NCI-H1436 treated with DMSO at 0.1 percent for 48 hours (cell line): Measurements from ENCODE around the gene SLC49A4.

ENCODE experiments used
- DNase-seq: peaks from one replicate; lab custom pipeline; 2025; lab: John Stamatoyannopoulos, UW

SLC49A4 gene

DNA sequence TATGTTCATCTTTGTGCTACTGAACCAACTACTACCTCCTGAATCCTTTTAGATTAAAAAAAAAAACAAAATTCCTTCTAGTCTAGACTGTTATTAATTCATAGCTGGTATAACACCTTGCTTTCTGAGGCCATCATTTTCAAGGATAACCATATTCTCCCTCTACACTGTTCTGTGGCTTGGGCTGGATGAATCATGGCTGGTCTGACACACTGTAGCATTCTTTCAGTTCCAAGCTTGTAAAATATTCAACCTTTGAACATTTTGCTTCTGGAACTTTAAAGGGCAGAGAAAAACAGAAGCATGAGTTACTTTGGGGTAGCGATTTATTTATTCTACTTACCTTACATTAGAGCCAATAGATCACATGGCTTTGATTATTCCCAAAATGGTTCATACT, 8.8 kb upstream of the SLC49A4 start:
- no peak for DNase-seq

DNA sequence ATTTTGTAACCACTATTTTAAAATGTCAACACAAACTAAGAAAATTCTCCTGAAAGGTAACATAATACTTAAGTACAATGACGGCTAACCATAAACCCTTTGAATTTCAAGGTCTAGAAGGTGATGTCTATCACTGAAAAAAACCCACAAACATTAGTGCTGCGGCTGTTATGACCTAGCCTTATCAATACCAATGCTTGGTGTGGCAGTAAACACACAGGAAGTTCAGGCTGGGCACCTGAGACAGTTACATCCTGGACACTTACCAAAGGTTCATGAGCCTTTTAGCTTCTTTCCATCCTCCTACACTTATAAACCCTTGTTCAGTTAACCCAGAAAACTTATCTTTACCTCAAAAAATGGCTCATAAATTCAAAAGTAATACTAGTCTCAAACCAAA, 7.0 kb upstream of the SLC49A4 start:
- DNase-seq = no peak

DNA sequence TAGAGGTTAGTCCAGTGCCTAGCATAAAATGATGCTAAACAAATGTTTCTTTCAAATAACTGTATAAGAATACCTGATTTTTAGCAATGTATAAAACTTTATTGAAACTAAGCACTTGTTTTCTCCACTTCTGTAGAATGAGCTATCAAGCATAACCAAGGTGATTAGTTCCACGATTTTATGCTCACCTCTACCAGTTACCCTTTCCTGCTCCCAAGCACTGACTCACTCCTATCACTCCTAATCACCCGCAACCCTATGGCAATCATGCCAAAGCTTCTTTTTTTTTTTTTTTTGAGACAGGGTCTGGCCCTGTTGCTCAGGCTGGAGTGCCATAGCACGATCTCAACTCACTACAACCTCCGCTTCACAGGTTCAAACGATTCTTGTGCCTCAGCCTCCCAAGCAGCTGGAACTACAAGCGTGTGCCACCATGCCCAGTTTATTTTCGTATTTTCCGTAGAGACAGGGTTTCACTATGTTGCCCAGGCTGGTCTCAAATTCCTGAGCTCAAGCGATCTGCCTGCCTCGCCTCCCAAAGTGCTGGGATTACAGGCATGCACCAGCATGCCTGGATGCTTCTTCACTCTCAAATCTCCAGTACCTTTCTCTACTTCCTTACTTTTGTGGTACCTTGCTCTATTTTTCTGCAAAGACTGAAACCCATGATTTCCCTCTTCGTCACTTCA, 5.1 kb upstream of the SLC49A4 start:
- DNase-seq = no peak

DNA sequence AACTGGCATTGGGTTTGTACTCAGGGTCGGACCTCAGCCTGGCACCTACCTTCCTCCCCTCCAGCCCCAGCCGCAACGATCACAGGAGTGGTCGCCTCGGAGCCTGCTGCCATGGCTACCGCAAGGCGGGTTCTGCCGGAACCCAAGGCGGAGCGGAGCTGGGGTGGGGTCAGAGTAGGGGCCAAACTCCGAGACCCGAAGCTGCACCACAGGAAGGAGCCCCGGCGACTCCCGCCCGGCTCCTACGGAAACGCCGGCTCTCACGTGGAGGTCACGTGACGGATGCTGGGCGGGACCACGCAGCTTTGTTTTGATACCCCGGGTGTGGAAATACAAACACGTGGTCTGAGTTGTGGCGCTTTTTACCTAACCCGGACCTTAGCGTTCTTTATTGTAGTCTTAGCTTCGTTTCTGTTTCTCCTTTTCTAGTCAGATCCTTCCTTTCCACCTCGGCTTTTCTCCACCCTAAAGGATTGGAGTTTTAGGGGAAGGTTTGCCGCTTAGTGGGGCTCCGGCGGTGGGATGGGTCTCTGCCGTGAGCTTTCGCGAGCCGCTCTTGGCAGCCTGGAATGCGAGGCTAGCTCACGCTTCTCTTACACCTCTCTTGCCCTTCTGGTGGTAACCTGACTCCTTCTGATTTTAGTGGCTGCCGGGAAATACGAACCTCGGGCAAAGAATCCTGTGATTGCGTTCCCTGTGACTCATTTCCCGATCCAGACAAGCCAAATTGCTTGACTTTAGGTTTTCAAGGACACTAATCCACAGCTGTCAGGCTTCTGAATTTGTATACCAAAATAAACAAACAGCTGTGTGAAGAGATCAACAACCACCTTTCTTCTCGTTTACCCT, 1.1 kb upstream of the SLC49A4 start, which contains the start of gene HSPBAP1:
Gene HSPBAP1, minus strand, starts transcription at position 264 of the 849 bp plus-strand sequence. Its CDS starts 151 bp downstream, at position 113.
- no peak for DNase-seq

DNA sequence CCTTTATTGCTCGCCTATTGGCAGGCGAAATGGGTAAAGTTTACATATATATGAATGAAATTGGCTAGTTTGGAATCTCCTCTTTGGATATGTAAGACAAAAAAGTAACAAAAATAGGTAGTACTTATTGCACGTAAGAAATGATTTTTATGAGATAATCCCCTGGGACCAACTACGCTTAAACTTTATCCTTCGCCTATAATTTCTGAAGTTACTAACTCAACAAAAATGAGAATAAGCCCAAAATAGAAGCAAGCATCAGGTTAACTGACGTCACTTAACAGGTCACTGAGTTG, 438 bp upstream of the SLC49A4 start:
- DNase-seq = no peak

DNA sequence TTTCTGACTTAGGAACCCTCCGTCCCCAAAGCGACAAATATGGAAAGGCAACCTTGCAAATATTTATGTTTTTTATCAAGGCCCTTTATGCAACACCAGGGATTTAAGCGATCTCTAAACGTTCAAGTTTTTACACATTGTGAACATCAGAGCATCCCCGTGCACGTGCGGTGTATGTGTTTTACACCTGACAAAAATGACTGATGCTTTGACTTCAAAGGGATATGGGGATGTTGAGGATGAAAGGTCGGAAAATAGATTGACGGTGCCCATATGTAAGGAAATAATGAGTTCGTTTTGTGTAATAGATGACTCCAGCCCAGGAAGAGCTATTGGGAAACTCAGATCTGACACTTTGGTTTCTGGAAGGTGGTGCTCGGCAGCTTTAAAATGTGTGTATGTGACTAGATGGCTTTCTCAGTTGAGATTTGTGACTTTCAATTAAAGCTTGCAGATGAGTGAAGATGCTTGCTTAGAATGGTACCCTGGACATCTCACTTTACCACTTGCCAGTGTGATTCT, 866 bp downstream of the SLC49A4 start:
- DNase-seq = no peak

DNA sequence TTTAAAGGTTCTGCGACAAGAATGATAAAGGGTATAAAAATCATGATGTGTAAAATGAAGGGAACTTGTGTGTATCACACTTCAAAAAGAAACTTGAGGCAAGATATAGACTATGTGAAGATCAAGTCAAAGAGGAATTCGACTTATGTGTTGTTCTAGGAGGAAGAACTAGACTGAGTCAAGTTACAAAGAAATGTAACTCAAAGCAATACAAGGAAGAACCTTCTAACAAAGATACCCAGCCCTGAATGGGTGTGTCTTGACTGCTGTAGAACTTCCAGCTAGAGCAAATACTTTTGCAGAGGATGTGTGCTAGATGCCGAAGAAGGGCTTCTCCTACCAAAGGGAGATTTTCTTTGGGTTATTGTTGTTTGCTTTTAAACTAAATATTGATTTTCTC, 2.4 kb downstream of the SLC49A4 start:
- DNase-seq = no peak

DNA sequence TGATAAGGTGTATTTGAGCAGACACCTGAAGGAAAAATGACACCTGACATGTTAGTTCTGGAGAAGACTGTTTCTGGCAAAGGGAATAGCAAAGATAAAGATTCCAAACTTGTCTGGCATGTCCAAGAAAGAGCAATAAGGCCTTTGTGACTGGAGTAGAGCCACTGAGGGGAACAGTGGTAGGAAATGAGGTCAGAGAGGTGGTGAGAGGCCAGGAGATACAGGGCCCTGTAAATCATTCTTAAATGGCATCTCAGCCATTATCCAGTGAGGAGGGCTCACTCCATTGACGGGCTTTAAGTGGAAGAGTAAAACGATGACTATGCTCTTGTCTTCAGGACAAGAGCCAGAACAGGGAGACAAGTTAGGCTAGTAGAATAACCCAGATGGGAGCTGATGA, 4.5 kb downstream of the SLC49A4 start:
- DNase-seq = no peak

DNA sequence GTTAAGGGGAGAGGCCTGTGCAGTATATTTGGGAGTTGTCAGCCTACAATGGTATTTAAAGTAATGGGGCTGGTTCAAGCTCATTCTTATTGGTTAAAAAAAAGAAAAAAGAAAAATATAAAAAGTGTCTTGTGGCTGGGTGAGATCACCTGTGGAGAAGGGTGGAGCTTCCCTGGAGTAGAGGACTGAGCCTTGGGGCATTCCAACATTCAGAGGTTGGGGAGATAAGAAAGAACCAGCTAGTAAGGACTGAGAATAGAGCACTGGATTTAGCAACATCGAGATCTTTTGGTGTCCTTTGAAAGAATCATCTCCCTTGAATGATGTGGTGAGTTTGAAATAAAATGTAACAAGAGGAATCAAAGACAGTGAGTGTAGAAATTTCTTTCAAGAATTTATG, 5.2 kb downstream of the SLC49A4 start:
- DNase-seq = no peak

DNA sequence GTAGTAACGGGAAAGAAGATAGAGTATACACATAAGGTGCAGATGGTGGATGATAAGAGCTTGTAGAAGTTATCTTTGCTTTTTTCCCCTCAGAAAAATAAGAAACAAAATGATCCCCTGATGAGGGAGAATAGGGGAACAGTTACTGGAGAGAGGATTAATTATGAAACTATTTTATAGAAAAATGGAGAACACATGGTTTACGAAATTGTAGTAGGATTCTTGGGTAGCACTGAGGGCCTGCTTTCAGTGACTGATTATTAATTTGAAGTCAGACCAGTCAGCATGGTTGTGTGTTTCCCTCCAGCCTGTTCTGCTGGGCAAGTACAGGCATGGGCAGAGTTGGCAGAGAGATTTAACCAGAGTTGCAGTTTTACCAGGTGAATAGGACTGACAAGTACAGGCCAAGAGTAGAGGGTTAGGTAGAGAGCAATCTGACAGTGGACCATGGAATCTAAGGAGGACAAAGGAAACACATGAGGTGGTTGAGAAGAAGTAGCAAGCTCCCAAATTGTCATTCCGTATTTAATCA, 5.9 kb downstream of the SLC49A4 start:
- no peak for DNase-seq

DNA sequence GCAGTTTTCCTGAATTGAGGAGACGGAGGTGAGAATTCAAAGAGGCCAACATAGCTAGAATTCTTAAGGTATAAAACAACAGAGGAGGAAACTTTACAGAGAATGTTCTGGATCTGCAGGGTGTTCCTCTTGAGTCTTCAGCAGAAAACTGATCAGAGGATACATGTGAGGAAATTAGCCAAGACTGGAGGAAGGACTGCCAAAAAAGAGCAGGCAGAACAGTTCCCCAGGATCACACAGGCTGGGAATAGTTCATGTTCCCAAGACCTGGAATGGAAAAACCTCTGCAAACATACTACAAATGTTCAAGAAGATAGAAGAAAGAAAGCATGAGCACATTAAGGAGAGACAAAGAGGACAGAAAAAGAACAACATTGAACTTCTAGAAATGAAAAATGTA, 7.5 kb downstream of the SLC49A4 start:
- DNase-seq = no peak

DNA sequence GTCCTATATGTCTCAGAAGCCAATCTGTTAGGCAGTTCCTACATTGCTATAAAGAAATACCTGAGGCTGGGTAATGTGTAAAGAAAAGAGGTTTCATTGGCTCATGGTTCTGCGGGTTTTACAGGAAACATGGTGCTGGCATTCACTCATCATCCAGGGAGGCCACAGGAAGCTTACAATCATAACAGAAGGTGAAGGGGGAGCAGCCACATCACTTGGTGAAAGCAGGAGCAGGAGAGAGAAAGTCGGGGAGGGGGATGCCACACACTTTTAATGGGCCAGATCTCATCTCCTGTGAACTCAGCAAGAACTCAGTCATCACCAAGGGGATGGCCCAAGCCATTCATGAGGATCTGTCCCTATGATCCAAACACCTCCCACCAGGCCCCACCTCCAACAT, 9.1 kb downstream of the SLC49A4 start:
- DNase-seq = no peak

DNA sequence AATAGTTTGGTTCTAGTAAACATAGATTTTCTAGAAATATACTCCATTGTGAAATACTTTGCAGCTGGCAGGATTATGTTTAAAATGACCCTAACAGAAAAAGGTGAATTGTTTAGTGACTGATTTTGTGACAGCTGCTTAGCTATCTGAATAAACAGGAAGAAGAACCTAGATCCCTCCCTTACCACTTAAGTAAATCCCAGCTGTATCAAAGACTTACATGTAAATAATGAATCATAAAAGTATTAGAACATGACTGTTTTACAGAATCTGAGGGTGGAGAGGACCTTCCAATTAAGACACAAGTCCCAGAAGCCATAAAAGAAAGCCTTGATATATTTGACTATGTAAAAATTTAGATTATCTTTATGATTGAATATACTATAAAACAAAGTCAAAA, 15.9 kb downstream of the SLC49A4 start:
- no peak for DNase-seq

DNA sequence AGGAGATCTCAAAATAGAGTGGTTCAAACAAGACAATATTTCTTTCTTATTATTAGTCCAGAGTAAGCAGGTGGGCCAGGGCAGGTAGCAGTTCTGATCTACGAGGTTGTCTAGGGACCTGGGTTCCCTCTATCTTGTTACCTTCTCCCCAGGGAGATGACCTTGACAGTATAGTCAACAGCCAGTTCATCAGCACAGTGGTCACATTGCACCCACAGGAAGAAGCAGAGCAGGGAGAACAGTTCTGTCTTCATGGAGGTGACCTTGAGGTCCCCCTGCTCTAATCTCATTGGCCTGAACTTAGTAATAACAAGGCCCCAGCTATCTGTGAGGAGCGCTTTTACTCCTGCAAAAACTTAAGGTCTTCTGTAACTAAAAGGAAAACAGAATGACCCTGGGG, 21.7 kb downstream of the SLC49A4 start:
- DNase-seq = no peak

DNA sequence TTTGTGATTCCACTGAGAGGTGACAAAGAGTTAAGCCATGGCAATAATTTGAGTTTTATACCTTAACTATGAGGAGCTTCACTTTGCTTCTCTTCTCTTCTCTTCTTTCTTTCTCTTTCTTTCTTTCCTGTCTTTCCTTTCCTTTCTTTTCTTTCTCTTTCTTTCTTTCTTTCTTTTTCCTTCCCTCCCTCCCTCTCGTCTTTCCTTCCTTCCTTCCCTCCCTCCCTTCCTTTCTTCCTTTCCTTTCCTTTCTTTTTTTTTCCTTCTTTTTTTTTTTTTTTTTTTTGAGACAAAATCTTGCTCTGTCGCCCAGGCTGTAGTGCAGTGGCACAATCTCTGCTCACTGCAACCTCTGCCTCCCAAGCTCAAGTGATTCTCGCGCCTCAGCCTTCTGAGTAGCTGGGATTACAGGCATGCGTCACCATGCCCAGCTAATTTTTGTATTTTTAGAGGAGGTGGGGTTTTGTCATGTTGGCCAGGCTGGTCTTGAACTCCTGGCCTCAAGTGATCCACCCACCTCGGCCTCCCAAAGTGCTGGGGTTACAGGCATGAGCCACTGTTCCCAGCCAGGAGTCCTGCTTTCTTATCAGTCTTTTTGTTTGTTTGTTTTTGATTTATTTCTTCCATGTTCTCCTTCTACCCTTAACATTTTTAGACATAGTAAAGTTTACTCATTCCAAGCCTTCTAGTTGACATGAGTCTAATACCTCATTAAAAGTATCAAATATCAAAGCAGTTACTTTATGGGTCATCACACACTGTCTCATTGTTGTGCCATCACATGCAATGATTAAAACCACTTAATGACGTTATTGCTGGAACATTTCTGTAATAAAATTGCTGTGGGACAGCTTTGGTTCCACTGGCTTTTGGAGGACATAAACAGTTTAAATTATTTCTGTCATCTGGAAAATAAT, 29.9 kb downstream of the SLC49A4 start:
- no peak for DNase-seq

DNA sequence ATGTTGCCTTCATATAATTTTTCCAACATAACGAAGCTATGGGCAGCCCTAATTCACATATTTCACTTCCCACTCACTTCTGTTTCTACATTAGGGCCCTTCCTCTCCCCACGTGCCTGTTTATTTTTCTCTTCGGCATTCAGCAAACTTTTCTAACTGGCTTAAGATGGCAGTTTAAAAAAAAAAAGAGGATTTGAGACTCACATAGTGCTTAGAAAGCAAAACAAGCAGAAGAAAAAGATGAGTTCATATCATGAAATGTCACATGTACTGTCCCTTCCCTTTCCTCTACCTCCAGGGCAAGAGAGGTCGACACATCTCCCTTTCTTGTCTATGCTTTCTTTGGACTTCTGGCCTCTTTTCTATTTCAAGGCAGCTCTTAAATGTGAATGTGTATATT, 30.6 kb downstream of the SLC49A4 start:
- no peak for DNase-seq

DNA sequence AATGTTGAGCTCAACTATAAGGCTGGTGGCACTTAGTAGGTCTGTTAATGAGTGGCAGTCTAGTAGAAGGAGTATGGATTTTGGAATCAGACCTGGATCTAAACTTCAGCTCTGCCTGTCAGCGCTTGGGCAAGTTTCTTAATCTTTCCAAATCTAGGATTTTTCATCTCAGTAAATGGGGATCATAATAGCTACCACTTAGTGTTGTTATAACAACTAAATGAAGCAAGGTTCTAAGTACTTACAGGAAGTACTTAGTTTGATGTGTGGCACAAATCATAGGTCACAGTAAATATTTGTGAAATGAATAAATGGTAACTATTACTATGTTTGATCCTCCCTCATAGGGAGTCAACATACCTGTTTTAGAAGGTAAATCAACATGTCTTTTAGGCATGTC, 31.4 kb downstream of the SLC49A4 start:
- no peak for DNase-seq

DNA sequence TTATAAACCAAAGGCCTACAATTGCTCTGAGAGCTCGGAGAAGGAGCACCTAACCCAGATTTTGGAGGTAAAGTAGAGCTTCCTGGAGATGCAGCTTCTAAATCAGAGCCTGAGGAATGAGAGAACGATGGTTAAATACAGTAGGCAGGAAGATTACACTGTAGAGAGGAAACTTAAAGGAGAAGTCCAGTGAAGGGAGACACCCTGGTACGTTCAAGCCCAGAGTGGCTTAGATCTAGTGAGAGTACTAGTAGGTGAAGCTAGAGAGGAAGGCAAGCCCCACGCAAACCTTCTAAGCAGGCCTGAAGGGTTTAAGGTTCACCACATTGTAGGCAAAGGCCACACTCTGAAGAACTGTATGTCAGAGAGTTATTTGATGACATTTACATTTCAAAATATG, 33.4 kb downstream of the SLC49A4 start:
- DNase-seq = no peak

DNA sequence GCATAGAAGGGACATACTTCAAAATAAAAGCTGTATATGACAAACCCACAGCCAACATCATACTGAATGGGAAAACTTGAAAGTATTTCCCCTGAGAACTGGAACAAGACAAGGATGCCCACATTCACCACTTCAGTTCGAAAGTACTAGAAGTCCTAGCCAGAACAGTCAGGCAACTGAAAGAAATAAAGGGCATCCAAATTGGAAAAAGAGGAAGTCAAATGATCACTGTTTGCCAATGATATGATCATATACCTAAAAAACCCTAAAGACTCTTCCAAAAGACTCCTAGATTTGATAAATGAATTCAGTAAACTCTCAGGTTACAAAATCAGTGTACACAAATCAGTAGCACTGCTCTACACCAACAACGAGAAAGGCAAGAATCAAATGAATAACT, 40.7 kb downstream of the SLC49A4 start:
- DNase-seq = no peak

DNA sequence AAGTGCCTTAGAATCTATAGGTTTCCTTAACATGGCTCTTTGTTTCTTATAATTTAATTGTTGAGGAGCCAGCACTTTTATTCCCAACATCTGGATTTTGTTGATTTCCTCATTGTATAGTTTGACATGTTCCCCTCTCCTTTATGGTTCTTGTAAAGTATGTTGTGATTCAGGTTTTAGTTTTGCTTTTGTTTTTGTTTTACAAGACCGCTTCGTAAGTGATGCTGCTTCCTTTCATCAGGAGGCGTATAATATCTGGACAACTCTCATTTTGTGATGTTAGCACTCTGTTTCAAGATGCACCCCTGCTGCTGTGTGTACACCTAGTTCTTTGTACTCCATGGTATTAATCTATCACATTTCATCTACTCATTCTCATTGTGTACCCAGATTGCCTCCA, 48.7 kb downstream of the SLC49A4 start:
- DNase-seq = no peak

DNA sequence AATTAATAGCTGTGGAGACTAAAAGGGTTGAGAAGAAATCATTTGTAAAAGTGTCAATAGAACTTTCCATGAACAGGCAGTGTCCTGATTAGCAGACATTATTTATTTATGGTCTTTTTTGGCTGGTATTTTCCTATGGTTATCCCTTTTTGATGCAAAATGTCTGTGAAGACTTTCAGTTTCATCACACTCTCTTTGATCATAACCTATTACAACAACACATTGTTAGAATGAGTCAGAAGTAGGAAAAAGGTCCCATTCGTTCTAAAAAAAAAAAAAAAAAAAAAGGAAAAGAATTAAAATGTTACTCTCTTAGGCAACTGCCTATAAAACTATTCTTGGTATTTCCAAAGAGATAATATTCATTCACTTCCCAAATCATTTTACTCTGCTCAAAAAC, 62.1 kb downstream of the SLC49A4 start:
- DNase-seq = no peak

DNA sequence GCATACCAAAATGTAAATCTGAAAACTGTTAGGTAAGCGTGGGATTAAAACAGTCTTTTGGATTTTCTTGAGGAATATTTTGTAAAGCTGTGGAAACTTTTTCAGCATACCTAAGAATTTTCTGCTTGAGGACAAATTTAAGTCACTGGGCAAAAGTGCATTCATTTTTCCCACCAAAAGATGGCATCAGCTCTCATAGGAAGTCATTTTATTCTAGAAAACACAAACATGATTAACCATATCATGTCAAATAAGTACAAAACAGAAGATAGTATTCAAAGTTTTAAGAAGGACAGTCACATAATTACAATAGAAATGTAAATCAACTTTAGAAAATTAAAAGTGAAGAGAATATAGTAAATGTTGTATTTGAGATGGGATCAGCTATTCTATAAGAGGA, 63.5 kb downstream of the SLC49A4 start:
- DNase-seq = no peak
